ENCODE measurements around the gene KRTAP5-4.

- TF ChIP-seq CTCF (conservative IDR thresholded peaks at IDR 0.05; ENCODE audit: low read depth, low read length): no peak
- no peak for TF ChIP-seq EZH2 (IDR thresholded peaks at IDR 0.05; ENCODE audit: borderline replicate concordance, low read depth, low read length, poor library complexity, severe bottlenecking)
Measured at GRCh38 chr11:1600626-1601025, 21.3 kb downstream of the KRTAP5-4 start.

All from A673 (cell line).